Brain pericyte (primary cell): ENCODE results near the gene SLC7A4.
"Not testable (repeated sequence)": the region's sequence is repeated elsewhere in the genome, so short reads cannot be mapped to it uniquely, and the experiment has no call there.

ENCODE experiments used
- DNase-seq: peaks from one replicate; pipeline ENCODE4 v3.0.0-alpha.2; 2012; ENCODE audit warnings: low read depth, low spot score

Gene SLC7A4, protein sequence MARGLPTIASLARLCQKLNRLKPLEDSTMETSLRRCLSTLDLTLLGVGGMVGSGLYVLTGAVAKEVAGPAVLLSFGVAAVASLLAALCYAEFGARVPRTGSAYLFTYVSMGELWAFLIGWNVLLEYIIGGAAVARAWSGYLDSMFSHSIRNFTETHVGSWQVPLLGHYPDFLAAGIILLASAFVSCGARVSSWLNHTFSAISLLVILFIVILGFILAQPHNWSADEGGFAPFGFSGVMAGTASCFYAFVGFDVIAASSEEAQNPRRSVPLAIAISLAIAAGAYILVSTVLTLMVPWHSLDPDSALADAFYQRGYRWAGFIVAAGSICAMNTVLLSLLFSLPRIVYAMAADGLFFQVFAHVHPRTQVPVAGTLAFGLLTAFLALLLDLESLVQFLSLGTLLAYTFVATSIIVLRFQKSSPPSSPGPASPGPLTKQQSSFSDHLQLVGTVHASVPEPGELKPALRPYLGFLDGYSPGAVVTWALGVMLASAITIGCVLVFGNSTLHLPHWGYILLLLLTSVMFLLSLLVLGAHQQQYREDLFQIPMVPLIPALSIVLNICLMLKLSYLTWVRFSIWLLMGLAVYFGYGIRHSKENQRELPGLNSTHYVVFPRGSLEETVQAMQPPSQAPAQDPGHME

DNA sequence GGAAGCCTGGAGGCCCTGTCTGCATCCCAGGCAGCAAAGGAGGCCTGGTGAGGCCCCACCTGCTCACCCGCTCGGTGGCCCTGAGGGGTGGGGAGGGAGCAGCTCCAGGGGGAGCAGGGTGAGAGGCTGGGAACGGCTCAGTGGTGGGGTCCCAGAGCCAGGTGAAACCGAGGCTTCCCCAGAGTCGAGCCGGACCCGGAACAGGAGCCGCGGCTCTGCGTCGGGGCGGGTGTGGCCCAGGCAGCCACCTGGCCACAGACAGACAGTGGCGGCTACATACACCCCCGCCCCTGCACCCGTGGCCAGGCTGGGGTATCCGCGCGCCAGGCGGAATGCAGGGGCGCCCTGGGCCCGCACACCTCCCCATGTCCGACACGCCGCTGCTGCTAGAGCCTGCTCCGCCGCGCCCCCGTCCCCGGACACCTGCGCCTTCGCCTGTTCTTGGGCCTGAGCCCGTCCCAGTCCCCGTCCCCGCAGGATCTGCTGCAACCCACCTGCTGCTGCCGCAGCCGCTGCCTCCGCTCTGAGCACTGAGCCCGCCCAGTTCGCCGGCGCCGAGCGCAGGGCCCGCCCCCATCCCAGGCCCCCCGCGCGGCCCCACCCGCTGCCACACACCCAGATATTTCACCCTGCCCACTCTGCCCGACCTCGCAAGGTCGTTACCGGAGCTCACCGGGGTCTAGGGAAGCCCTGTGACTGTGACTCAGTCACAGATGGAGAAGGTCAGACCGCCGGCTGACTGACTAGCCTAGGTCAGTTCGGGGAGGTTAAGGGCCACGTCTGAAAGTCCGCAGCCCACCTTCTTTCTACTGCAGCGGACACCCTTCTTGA is at the start of gene SLC7A4:
Gene SLC7A4 (minus strand): TSS at position 525 of the 831 bp plus-strand sequence. CDS start 749 bp downstream, outside the sequence.
- no peak for DNase-seq

DNA sequence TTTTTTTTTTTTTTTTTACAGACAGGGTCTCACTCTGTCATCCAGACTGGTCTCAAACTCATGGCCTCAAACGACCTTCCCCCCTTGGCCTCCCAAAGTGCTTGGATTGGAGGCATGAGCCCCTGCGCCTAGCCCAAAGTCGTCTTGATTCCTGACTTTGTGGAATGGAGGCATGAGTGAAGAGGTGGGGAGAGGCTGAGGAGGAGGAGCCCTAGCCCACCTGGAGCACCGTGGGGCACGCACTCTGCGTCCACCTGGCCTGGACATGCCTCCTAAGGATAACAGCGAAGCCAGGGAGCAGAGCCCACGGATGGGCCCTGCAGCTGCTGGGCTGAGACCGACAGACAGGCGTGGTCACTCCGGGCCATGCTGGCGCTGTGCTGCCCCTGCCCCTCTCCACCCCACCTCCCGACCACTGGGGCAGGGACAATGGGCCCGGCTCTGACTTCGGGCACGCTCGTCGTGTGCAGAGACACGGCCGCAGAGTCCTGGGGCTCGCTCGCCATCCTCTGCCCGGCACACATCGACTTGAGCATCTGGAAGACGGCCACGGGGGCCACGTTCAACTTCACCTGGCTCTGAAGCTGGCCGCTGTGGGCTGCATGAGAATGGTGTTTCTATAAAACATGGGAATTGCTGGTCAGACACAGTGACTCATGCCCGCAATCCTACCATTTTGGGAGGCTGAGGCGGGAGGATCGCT is 48.2 kb upstream of the SLC7A4 start:
- no peak for DNase-seq

DNA sequence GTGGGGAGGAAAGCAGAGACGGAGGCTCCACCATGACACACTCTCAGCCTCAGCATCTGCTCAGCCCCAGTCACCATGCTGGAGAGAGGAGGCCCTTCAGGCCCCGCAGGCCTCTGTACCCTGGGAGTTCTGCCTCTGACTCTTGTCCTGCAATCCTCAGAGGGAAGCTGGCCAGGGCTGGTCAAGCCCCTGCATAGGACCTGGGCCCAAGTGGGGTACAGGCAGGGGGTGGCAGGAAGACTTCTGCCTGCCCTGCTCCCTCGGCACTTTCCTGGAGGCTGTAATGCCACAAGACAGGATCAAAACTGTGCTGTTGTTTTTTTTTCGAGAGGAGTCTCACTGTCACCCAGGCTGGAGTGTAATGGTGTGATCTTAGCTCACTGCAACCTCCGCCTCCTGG is 47.1 kb upstream of the SLC7A4 start:
- no peak for DNase-seq

DNA sequence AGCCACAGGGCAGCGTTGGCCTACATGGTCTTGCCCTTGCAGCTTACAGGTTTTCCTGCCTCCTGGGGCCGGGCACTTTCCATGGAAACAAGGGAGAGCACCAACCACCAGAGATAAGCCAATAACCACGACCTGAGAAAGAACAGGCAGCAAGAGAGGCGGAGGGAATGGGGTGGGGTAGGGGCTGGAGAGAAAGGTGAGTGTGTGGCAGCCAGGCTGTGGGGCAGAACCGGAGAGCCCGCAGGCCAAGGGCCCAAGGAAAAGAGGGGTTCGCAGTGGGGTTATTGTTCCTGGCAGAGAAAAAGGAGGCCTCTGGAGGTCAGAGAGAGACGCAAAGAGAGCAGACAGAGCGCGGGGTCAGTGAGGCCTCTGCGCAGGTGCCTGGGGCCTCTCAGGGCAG is 46.6 kb upstream of the SLC7A4 start:
- DNase-seq: no peak

DNA sequence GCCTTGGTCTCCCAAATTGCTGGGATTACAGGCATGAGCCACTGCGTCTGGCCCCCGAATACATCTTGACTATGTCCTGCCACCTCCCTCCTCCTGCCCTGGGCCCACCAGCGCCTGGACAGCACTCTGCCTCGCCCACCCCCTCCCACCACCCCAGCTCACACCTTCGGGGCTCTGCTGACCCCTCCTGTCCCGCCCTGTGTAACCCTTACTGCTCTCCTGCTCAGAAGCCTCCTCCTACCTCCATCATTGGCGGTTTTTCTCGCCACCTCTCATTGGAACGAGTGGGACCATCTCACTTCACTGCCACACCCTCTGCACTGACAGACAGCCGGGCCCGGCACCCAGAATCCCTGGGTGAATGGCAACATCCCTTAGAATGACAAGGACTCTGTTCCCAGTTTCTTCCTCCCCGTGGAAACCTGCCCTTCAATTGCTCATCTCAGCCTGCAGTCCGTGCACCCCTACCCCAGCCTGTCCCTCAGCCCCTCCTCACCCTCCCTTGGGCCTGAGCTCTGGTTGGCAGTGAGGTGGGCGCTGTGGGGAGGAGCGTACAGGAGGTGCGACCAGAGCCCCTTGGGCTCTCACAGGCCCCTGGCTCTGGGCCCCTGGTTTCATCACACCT is 45.6 kb upstream of the SLC7A4 start:
- no peak for DNase-seq

DNA sequence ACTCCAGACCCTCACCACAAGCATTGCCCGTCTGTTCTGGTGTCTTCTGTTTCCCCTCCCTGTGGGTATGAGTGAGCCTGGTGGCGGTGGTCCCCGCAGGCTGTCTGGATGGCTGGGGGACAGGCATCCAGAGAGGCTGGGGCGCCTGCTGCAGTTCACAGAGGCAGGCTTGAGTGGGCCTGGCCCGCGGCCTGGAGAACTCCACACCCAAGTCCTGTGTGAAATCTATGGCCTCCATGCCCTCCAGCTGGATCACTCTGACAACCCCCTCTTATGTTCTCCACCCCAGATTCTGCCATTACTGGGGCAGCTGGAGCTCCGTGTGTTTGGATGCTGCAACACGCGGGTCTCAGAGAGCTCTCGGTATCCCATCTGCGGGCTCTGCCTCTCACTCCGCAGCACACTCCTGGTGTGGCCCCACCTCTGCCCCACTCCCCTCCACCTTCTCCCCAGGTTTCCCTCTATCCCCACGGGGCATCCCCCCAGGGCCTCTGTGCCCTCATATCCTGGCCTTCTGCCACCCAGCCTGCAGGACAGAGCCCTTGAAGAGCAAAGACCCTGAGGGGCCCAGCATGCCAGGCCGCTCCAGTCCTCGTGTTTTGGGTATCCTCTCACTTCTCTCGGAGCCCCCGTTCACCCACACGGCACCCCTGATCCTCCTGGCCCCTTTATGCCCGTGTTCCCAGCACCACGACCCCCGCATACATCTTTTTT is 44.7 kb upstream of the SLC7A4 start:
- no peak for DNase-seq

DNA sequence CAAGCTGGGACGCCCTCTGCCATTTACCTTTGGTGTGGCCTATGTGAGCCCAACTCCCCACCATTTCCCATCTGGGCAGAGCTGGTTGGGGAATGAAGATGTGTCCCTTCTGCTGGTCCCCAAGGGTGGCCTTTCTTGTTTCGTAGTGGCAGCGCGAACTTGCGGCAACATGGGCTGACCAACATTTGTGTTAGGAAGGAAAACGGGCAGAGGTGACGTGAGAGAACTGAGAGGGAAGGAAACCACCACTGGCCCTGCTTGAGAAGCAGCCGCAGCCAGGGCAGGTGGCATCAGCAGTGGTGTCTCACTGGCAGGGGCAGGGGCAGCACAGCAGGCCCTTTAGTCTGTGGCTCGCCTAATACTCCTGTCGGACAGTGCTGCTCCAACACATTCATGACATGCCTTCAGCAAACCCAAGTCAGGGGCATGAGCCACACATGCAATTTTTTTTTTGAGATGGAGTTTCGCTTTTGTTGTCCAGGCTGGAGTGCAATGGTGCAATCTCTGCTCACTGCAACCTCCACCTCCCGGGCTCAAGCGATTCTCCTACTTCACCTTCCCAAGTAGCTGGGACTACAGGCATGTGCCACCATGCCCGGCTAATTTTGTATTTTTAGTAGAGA is 43.3 kb upstream of the SLC7A4 start:
- DNase-seq: no peak

DNA sequence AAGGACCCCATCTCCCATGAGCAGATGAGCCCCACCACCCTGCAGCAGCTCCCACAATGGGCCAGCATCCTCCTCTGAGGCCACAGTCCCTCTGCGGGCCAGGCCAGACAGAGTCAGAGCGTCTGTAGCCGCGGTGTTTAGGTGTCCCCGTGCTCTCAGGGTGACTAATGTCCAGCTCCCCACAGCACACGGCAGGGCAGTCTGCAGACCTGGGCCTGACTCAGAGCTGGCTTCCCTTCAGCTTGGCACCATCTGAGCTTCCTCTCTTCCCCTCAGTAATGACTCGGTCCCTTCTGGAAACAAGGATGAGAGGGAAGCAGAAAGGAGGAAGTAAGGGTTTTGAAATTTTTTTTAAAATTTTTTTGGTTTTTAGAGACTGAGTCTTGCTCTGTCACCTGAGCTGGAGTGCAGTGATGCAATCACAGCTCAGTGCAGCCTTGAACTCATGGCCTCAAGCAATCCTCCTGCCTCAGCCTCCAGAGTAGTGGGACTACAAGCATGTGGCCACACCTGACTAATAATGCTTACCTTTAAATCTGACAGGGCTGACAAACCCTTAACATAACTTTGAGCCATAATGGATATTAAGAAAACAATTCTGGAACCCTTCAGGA is 41.8 kb upstream of the SLC7A4 start:
- DNase-seq: no peak

DNA sequence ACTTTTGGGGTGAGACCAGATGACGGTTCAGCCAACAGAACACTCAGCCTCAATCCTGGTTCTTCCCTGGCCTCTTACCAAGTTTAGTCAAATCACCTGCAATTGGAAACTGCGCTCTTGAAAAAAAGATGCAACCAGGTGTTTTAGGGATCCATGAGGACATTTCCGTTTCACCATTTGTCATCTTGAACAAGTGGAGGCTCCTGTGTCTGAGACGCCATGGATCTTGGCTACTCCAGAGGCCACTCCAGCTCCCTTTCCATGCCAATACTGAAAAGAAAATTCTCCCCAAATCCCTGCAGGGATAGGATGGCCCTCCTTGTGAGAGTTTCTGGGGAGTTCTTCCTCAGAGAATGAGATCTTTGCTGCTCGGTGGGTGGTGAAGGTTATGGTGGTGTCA is 41.1 kb upstream of the SLC7A4 start:
- DNase-seq: no peak

DNA sequence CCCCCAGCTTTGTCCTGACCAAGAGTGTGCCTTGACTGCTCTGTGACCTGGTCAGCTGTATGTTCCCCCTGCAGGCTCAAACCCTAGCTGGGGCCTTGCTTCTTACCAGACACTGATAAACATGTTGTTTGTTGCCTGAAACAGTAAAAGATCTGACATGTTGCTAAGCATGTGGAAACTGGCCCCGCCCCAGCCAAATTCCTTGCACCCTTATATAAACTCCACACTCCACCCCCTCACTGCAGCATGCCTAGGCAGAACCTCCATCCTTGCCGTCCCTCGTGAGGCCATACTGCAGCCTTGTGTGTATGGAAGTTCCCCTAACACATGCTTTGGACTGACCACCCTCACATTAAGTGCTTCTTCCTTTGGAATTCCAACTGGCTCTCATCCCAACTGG is 40.7 kb upstream of the SLC7A4 start:
- no peak for DNase-seq

DNA sequence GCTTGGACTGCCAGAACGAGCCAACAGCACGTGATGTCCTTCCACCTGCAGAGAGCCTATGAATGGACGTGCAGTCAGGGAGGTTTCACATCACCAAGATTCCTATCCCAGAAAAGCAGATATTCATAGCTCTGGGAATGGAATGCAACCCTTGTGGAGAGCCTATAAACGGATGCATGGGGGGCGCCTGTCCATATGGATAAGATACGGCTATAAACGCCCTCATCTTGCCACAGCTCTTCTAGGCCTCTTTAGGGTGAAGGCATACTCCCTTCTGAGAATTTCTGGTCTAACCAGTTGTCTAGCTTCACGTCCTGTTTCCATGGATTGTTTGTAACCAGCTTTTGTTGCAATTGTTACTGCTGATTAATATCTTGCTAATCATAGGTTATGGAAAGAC is 39.4 kb upstream of the SLC7A4 start:
- not testable (repeated sequence) for DNase-seq

DNA sequence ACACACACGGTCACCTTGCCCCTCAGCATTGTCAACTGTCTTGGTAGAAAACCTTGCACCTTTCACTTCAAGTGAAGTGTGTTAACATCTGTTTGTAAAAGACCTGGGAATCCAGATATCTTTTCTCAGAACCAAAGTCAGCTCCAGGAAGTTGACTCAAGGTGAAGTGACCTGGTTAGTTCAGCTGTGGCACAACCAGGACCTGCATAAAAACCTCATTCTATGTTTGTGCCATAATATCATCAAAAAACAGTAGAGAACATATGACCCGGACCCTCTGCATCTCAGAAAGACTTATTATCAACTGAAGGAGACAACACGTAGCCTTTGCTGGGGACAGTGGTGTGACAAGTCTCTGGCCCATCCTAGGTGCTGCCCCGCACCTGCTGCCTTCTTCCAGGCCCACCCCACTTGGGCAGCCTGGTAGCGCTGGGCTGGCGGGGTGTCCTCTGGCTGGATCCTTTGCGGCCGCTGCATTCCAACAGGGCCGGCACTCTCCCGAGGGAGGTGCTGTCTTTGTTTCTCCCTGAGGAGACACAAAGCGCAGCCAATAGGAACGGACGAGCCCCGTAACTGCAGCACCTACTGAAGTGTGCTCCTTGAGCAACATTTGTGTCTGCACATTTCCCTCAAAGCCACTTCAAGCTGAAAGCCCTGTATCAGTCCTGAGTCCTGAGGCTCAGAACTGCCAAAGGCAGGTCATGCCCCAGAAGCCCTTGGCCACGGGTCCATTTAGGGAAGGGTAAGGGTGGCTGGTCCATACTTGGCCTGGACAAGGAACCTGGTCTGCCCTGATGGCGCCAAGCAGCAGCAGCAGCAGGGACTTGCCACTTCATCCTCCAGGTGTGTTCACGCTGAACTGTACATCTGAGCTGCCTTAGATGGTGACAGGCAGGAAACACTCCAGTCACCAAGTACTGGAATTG is 38.6 kb upstream of the SLC7A4 start:
- no peak for DNase-seq

DNA sequence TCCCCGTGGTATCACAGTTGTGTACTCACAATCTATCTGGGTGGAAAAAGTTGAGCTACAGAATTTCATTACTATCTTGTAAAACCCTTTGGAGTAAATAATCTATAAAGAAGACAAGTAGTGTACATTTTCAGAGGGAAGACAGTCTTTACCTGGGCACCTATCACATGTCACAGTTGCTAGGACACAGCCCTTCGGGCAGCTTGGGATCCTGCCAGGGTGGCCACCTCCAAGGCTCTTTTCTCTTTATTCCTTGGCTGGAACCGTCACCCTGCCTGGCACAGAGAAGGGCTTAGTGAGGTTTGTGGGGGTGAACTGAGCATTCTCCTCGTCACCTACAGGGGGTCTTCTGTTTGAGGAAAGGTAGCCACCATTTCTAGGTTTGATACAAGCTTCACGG is 37.0 kb upstream of the SLC7A4 start:
- no peak for DNase-seq

DNA sequence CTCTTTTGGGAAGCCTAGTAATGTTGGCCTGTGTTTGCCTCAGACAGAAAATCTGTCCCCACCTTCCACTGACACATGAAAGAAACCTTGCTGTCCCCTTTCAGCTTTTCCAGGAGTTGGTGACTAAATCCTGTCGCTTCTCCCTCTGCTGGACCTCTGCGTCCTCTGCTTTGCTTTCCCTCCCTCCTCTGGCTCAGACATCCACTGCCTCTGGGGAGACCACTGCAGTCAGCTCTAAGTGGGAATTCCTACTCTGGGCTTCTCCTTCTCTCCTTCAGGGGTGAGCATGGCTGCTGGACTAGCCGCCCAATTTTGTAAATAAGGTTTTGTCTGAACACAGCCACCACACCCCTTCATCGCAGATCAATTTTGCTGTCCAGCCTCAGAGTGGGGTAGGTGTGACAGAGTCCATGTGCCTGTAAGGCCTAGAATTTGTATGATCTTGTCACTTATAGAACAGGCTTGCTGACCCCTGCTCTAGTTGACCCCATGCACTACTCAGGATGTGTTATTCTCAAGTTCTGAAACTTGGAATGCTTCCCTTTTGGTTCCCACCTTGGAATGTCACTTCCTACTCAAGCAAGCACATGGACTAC is 36.4 kb upstream of the SLC7A4 start:
- no peak for DNase-seq

DNA sequence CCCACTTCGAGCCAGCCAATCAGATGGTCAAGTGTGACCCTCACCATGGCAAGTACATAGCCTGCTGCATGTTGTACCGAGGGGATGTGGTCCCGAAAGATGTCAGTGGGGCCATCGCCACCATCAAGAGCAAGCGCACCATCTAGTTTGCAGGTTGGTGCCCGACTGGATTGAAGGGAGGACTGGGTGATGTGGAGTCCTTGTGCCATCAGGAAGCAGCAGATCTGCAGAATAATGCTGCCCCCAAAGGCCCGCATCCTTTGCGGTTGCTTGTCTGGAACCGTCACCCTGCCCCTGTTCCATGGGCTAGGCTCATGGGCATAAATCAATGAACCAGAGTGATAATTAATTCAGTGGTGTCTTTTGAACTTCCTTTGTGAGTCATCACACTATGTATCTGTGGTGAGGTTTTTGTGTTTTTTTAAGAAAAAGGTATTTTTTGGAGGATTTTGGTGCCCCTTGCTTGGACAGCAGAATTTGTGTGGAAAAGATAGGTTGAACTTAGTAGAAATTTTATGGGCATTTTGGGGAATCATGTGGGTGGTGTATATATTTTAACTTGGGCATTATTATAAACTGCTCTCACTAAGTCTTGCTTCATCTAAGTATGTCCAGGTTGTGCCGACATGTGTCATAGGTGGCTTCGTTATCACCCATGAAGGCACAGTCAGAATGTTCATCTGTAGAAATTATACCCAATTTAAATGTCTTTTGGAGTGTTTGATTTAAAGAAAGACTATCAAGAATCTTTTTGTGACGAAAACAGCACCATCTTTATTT is 35.7 kb upstream of the SLC7A4 start:
- no peak for DNase-seq

DNA sequence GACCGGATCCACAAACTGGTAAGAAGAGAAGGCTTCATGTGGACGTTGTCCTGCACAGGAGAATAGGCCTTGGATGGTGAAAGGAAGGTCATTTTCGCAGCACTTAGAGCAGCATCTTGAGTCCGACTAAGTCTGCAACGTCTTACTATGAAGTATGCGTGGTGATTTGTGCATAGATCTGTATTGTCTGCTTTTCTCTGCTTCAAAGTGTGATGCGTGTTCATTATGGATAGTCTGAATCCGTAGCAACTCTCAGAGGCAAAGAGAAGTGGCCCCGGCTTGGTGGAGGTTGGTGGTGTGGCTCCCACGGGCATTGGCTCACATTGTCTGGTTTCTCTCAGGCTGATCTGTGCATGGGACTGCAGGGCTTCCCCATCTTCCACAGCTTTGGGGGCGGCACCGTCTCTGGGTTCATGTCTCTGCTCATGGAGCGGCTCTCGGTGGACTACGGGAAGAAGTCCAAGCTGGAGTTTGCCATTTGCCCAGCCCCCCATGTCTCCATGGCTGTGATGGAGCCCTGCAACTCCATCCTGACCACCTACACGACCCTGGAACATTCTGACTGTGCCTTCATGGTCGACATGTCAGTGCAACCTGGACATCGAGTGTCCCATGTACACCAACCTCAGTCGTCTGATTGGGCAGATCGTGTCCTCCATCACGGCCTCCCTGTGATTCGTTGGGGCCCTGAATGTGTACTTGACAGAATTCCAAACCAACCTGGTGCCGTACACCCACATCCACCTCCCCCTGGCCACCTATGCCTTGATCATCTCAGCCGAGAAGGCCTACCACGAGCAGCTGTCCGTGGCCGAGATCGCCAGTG is 34.9 kb upstream of the SLC7A4 start:
- DNase-seq: no peak
